ENCODE results near the gene PDE1C. TPM values are rescaled to one million over a fixed set of nuclear protein-coding genes. Genes with fewer than 3 reads are reported as not detected.

PDE1C gene
- 6.4 and 7.4 TPM in 2 replicates for total RNA-seq

GRCh38 chr7:32070406-32071360 is at the start of gene PDE1C:
Gene PDE1C (minus strand): TSS chr7:32070407.

